ENCODE results near the gene AJM1. TPM values are rescaled to one million over a fixed set of nuclear protein-coding genes. Genes with fewer than 3 reads are reported as not detected.

Gene AJM1
- polyA plus RNA-seq, 2 of the 4 experiments (the other 2 are of a cell fraction) = 0.76 to 3.0 TPM

- Histone ChIP-seq H3K4me2 (peak overlapping the region; percentile 91), H3K27ac (peak overlapping the region in 1 of 2 experiments; percentile 98; a peak in 3 of 6 replicates), H3K4me1 (peaks cover 33% of the 10 kb centered on the region), H3K4me3 (no peak overlapping the region), H3K9me3 (no peaks in the 10 kb centered on the region)
- 83% methylated on average over 8 of the region's 8 CpGs for whole genome bisulfite sequencing (ENCODE audit: missing lambda C conversion rate)
- TF ChIP-seq ATOH8 (CRISPR knock-in tag; IDR thresholded peaks at IDR 0.05; ENCODE audit: low read depth) = no peak
- TF ChIP-seq MAZ (IDR thresholded peaks at IDR 0.05; ENCODE audit: borderline replicate concordance, low read depth, low read length) = no peak
- no peak for TF ChIP-seq FOSB (CRISPR knock-in tag; IDR thresholded peaks at IDR 0.05)
- TF ChIP-seq MYC (IDR thresholded peaks at IDR 0.05; ENCODE audit: borderline replicate concordance, low read length) = no peak
- no peak for TF ChIP-seq PHF8 (IDR thresholded peaks at IDR 0.05; ENCODE audit: borderline replicate concordance, low read depth)
- no peak for TF ChIP-seq REST (IDR thresholded peaks at IDR 0.05)
- TF ChIP-seq RAD21 (conservative IDR thresholded peaks at IDR 0.05 in 1 of 2, IDR thresholded peaks at IDR 0.05 in 1 of 2) = no peak
- no peak for TF ChIP-seq POLR2A (IDR thresholded peaks at IDR 0.05; ENCODE audit: low read length)
- TF ChIP-seq USF2 (IDR thresholded peaks at IDR 0.05) = no peak
- no peak for TF ChIP-seq CBX8 (IDR thresholded peaks at IDR 0.05)
- ChIA-PET CTCF (interaction anchor here (0.8 to 14.7 kb wide), 5 partner anchors 13 to 348 kb away, joined by 3 to 139 read pairs (median 3); no protein-coding TSS in a partner anchor), POLR2A (no interaction called here)
- DNase-seq (ENCODE audit: low read depth in 1 of 2, low spot score in 1 of 2) = no peak
- ATAC-seq = no peak
- no peak for FAIRE-seq
These were observed 46.2 kb downstream of the AJM1 start for GRCh38 chr9:136888454-136888853.

GRCh38 chr9:136889858-136890257 is 47.6 kb downstream of the AJM1 start:
- POLR2A ChIA-PET = no interaction called here

GRCh38 chr9:136890661-136891060 is 48.4 kb downstream of the AJM1 start:
- Histone ChIP-seq H3K4me1 (peaks cover 26% of the 10 kb centered on the region), H3K4me3 (no peak overlapping the region), H3K27ac (peak overlapping the region in 1 of 2 experiments; percentile 8; a peak in 1 of 6 replicates), H3K9me3 (no peaks in the 10 kb centered on the region), H3K4me2 (no peak overlapping the region)
- DNase-seq (ENCODE audit: low read depth in 1 of 2, low spot score in 1 of 2) (no peak), FAIRE-seq (no peak), ATAC-seq (no peak)
- CTCF ChIA-PET = interaction anchor here (1.4 to 14.7 kb wide), 4 partner anchors 9 to 138 kb away, joined by 3 to 139 read pairs (median 6); no protein-coding TSS in a partner anchor
- WGBS (ENCODE audit: missing lambda C conversion rate) = 94% methylated on average over 13 of the region's 13 CpGs
- POLR2A ChIA-PET = no interaction called here
- TF ChIP-seq ELK1 (IDR thresholded peaks at IDR 0.05; ENCODE audit: low read depth, low read length) (no peak), HOXB5 (CRISPR knock-in tag; IDR thresholded peaks at IDR 0.05) (no peak), ZFP36 (IDR thresholded peaks at IDR 0.05; ENCODE audit: borderline replicate concordance, partially characterized antibody) (no peak), REST (IDR thresholded peaks at IDR 0.05) (no peak), NR3C1 (IDR thresholded peaks at IDR 0.05) (no peak), EHF (CRISPR knock-in tag; IDR thresholded peaks at IDR 0.05) (no peak), RARB (CRISPR knock-in tag; IDR thresholded peaks at IDR 0.05) (no peak), RNF2 (IDR thresholded peaks at IDR 0.05; ENCODE audit: borderline replicate concordance, low read depth) (no peak), RAD21 (conservative IDR thresholded peaks at IDR 0.05 in 1 of 2, IDR thresholded peaks at IDR 0.05 in 1 of 2) (no peak), EHMT2 (IDR thresholded peaks at IDR 0.05; ENCODE audit: low read depth) (no peak), ZNF302 (CRISPR knock-in tag; IDR thresholded peaks at IDR 0.05) (no peak)

More at GRCh38 chr9:136889858-136890257, 47.6 kb downstream of the AJM1 start:
- ATAC-seq (no peak), DNase-seq (ENCODE audit: low read depth in 1 of 2, low spot score in 1 of 2) (no peak), FAIRE-seq (no peak)
- CTCF ChIA-PET = interaction anchor here (1.2 to 14.7 kb wide), 3 partner anchors 11 to 157 kb away, joined by 3 to 139 read pairs (median 4); no protein-coding TSS in a partner anchor
- no peak overlapping the region for H3K4me3 ChIP-seq
- H3K9me3 ChIP-seq = no peaks in the 10 kb centered on the region
- H3K4me2 ChIP-seq = no peak overlapping the region
- H3K4me1 ChIP-seq = peaks cover 23% of the 10 kb centered on the region
- 97% methylated on average over 41 of the region's 42 CpGs for WGBS (ENCODE audit: missing lambda C conversion rate)
- no peak for TF ChIP-seq NPAS2 (CRISPR knock-in tag; IDR thresholded peaks at IDR 0.05; ENCODE audit: borderline replicate concordance)
- no peak for TF ChIP-seq ATOH8 (CRISPR knock-in tag; IDR thresholded peaks at IDR 0.05; ENCODE audit: low read depth)
- 0 out of 6 replicates have a peak overlapping the region, but pooled peaks of 1 of the 2 experiments have one; percentile 34 for H3K27ac ChIP-seq
